Esophagus muscularis mucosa (tissue), 4 donors: ENCODE results near the gene ARIH1.

Experiments used
- EP300 ChIP-seq: sonication (generic); formaldehyde crosslinking; IDR thresholded peaks from one replicate; pipeline ENCODE4 v1.6.1; 2017; ENCODE audit warnings: antibody characterized with exemption
- POLR2A ChIP-seq: fragments of 450-650 bp; IDR thresholded peaks from one replicate; pipeline ENCODE4 v1.6.1; 2017; ENCODE audit warnings: antibody characterized with exemption, moderate library complexity, mild to moderate bottlenecking, low read depth
- POLR2AphosphoS5 ChIP-seq, 2 donors: sonication (generic); formaldehyde crosslinking; IDR thresholded peaks; one replicate each; pipeline ENCODE4 v1.6.1; 2017; ENCODE audit warnings: antibody characterized with exemption in 2 of 2
- TF ChIP-seq, protein P1 (sequence below), 3 experiments: fragments of 200-600 bp in 2 of 3; fragments of 450-650 bp in 1 of 3; sonication (generic) in 2 of 3; IDR thresholded peaks; one replicate each; pipeline ENCODE4 v1.5.1; 2017 to 2019; ENCODE audit warnings: antibody characterized with exemption in 3 of 3, mild to moderate bottlenecking in 2 of 3, moderate library complexity in 1 of 3

DNA sequence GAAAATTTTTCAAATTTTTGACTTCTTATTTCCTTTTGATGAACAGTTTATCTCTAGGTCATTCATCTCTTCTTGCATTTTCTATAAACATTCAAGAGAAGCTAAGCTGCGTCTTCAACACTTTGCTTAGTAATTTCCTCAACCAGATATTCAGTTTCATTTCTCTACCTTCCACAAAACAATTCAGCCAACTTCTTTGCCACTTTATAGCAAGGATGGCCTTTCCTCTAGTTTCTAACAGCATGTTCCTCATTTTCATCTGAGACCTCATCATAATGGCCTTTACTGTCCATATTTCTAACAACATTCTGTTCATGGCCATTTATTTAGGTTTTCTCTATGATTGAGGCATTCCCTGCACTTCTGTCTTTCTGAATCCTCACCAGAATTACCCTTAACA lies 90.0 kb downstream of the ARIH1 start:
- TF ChIP-seq, protein P1, sequence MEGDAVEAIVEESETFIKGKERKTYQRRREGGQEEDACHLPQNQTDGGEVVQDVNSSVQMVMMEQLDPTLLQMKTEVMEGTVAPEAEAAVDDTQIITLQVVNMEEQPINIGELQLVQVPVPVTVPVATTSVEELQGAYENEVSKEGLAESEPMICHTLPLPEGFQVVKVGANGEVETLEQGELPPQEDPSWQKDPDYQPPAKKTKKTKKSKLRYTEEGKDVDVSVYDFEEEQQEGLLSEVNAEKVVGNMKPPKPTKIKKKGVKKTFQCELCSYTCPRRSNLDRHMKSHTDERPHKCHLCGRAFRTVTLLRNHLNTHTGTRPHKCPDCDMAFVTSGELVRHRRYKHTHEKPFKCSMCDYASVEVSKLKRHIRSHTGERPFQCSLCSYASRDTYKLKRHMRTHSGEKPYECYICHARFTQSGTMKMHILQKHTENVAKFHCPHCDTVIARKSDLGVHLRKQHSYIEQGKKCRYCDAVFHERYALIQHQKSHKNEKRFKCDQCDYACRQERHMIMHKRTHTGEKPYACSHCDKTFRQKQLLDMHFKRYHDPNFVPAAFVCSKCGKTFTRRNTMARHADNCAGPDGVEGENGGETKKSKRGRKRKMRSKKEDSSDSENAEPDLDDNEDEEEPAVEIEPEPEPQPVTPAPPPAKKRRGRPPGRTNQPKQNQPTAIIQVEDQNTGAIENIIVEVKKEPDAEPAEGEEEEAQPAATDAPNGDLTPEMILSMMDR (IDR thresholded peaks at IDR 0.05): no peak
- TF ChIP-seq POLR2A: no peak
- no peak for TF ChIP-seq EP300
- TF ChIP-seq POLR2AphosphoS5 (IDR thresholded peaks at IDR 0.05): no peak
